ENCODE results near the gene SVEP1.

SVEP1 gene

GRCh38 chr9:110357505-110357904, 222.0 kb downstream of the SVEP1 start:
- no peak for TF ChIP-seq CTCF (conservative IDR thresholded peaks at IDR 0.05; ENCODE audit: control insufficient read depth, insufficient read depth, low read depth, low read length)
- DNase-seq (ENCODE audit: low read depth) = no peak
- no peak overlapping the region for H3K4me3 ChIP-seq (ENCODE audit: control insufficient read depth, low read depth, low read length)

GRCh38 chr9:110356639-110357395, 222.7 kb downstream of the SVEP1 start:
- TF ChIP-seq CTCF (conservative IDR thresholded peaks at IDR 0.05; ENCODE audit: control insufficient read depth, insufficient read depth, low read depth, low read length) = no peak
- H3K4me3 ChIP-seq (ENCODE audit: control insufficient read depth, low read depth, low read length) = no peak overlapping the region
- no peak for DNase-seq (ENCODE audit: low read depth)

- DNase-seq (ENCODE audit: low read depth) = no peak
- no peak overlapping the region for H3K4me3 ChIP-seq (ENCODE audit: control insufficient read depth, low read depth, low read length)
- TF ChIP-seq CTCF (conservative IDR thresholded peaks at IDR 0.05; ENCODE audit: control insufficient read depth, insufficient read depth, low read depth, low read length) = no peak
Measured at GRCh38 chr9:110355911-110356310, 223.6 kb downstream of the SVEP1 start.

- peak; percentile 85 for DNase-seq (ENCODE audit: low read depth)
- H3K4me3 ChIP-seq (ENCODE audit: control insufficient read depth, low read depth, low read length) = no peak overlapping the region
- no peak for TF ChIP-seq CTCF (conservative IDR thresholded peaks at IDR 0.05; ENCODE audit: control insufficient read depth, insufficient read depth, low read depth, low read length)
Measured at GRCh38 chr9:110351009-110351467, 228.5 kb downstream of the SVEP1 start.

- no peak overlapping the region for H3K4me3 ChIP-seq (ENCODE audit: control insufficient read depth, low read depth, low read length)
- TF ChIP-seq CTCF (conservative IDR thresholded peaks at IDR 0.05; ENCODE audit: control insufficient read depth, insufficient read depth, low read depth, low read length) = no peak
- DNase-seq (ENCODE audit: low read depth) = no peak
Measured at GRCh38 chr9:110346325-110346724, 233.2 kb downstream of the SVEP1 start.

- no peak for TF ChIP-seq CTCF (conservative IDR thresholded peaks at IDR 0.05; ENCODE audit: control insufficient read depth, insufficient read depth, low read depth, low read length)
- no peak overlapping the region for H3K4me3 ChIP-seq (ENCODE audit: control insufficient read depth, low read depth, low read length)
- no peak for DNase-seq (ENCODE audit: low read depth)
Measured at GRCh38 chr9:110344821-110345220, 234.7 kb downstream of the SVEP1 start.

All from fibroblast of mammary gland (primary cell).